ENCODE results near the gene ASB5. TPM values are rescaled to one million over a fixed set of nuclear protein-coding genes. Genes with fewer than 3 reads are reported as not detected.

ASB5 gene
- polyA plus RNA-seq, 1 donor from 2014 or later: not detected

GRCh38 chr4:176185051-176185450, 84.0 kb downstream of the ASB5 start:
- no peaks in the 10 kb centered on the region for H3F3A ChIP-seq (ENCODE audit: insufficient read depth, low read length, poor library complexity, severe bottlenecking)
- H4K20me1 ChIP-seq (ENCODE audit: insufficient read depth): no peaks in the 10 kb centered on the region
- H3K79me2 ChIP-seq (replicated peaks; ENCODE audit: insufficient read depth, low read length): no peaks in the 10 kb centered on the region
- TF ChIP-seq RAD21 (conservative IDR thresholded peaks at IDR 0.05) (no peak), EZH2 (IDR thresholded peaks at IDR 0.05; ENCODE audit: borderline replicate concordance, insufficient read depth, low read length, poor library complexity, severe bottlenecking) (no peak), CTCF (IDR thresholded peaks at IDR 0.05; ENCODE audit: poor library complexity, severe bottlenecking) (no peak), TAF1 (IDR thresholded peaks at IDR 0.05; ENCODE audit: low read depth) (no peak), EP300 (conservative IDR thresholded peaks at IDR 0.05; ENCODE audit: poor library complexity, severe bottlenecking) (no peak), REST (IDR thresholded peaks at IDR 0.05; ENCODE audit: borderline replicate concordance) (no peak), POLR2AphosphoS5 (IDR thresholded peaks at IDR 0.05) (no peak)
- no peak overlapping the region for H3K4me2 ChIP-seq (ENCODE audit: low read length)
- H3K9ac ChIP-seq (ENCODE audit: low read length): no peak overlapping the region
- H3K27me3 ChIP-seq (ENCODE audit: insufficient read depth, low read depth, low read length): no peaks in the 10 kb centered on the region
- no peaks in the 10 kb centered on the region for H3K36me3 ChIP-seq (ENCODE audit: insufficient read depth, low read length)
- H3K27ac ChIP-seq (ENCODE audit: low read length): no peak overlapping the region
- no peaks in the 10 kb centered on the region for H3K9me2 ChIP-seq (ENCODE audit: insufficient read depth, low read length)
- no peak overlapping the region for H2AFZ ChIP-seq (ENCODE audit: low read depth, low read length)
- no peaks in the 10 kb centered on the region for H3K9me3 ChIP-seq (ENCODE audit: low read length)
- H3K4me3 ChIP-seq (ENCODE audit: low read length): no peak overlapping the region

Other genes starting within 250 kb of the ASB5 start
- gene WDR17, start 203.4 kb downstream of the ASB5 start, polyA plus RNA-seq: 52.9 and 59.1 TPM in 2 replicates
- gene SPATA4, start 73.6 kb downstream of the ASB5 start, polyA plus RNA-seq: not detected in 2 replicates
- 84.8 and 104 TPM in 2 replicates for gene SPCS3, start 50.7 kb upstream of the ASB5 start, polyA plus RNA-seq